Erythroblast (primary cell): ENCODE results near the gene CFAP157.
"Not testable (repeated sequence)": the region's sequence is repeated elsewhere in the genome, so short reads cannot be mapped to it uniquely, and the experiment has no call there.

Experiments used
- DNase-seq, 2 experiments: peaks; one replicate each; lab custom pipeline; 2025; lab: John Stamatoyannopoulos, UW
- GATA1 ChIP-seq: IDR thresholded peaks from 2 replicates; pipeline ENCODE4 v1.6.1; 2011; ENCODE audit warnings: low read depth, mild to moderate bottlenecking, control low read depth, low read length, moderate library complexity
- POLR2A ChIP-seq: IDR thresholded peaks from 2 replicates; pipeline ENCODE4 v1.6.1; 2011; ENCODE audit warnings: mild to moderate bottlenecking, low read length

CFAP157 gene

DNA sequence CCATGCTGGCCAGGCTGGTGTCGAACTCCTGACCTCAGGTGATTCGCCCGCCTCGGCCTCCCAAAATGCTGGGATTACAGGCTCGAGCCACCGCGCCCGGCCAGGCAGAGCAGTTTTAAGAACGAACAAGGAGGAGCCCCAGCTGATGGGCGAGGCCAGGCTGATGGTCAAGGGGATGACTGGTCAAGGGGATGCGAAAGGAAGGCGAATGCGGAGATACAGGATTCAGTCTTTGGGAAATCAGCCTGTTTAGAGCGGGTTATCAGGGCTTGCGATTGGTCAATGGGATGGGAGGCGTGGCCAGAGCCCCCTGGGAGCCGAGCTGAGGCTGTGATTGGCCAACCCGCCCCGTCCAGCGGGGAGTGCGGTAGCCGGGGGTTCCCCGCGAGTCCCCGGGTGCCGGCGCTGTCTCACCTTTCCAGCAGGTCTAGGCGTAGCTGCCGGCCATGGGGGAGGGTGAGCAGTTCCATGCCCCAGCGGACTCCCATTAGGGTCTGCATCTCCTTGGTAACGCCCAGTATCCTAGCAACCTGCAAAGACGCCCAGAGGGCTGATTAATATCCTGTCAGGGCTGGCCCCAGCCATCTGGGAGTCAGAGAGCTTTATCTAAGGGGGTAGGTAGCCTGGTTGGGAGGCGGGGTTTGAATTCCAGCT is 35.8 kb downstream of the CFAP157 start:
- peak in 1 of 2 experiments; percentile 54 for DNase-seq
- no peak for TF ChIP-seq POLR2A
- no peak for TF ChIP-seq GATA1

DNA sequence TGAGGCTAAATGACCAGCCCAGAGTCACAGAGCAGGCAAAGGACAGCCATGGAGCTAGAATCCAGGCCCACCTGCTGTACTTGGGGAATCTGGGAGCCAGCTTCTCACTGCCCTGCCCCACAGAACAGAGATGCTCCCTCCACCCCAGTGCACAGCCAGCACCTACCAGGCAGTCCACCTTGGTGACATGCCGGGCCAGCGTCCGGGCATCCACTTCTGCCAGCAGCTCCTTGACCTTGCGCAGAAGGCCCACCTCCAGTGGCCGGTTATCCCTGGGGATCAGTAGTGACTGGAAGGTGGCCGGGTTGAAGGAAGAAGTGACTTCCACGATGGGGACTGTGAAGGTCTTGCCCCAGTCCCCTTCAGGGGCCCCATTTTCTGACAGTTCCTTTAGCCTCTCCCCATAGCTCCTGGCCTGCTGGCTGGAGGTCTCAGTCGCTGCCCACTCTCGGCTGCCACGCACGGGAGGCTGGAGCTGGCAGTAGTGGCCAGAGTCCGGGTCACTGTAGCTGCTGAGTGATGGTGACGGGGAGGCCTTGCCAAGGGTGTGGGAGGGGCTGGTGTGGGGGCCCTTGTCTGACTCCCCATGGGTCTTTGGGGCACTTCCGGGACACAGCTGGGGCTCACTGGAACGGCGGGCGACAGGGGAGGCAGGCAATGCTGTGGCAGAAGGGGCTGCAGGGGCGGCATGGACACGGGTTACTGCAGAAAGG is 37.8 kb downstream of the CFAP157 start:
- DNase-seq = no peak
- TF ChIP-seq POLR2A = no peak
- no peak for TF ChIP-seq GATA1

DNA sequence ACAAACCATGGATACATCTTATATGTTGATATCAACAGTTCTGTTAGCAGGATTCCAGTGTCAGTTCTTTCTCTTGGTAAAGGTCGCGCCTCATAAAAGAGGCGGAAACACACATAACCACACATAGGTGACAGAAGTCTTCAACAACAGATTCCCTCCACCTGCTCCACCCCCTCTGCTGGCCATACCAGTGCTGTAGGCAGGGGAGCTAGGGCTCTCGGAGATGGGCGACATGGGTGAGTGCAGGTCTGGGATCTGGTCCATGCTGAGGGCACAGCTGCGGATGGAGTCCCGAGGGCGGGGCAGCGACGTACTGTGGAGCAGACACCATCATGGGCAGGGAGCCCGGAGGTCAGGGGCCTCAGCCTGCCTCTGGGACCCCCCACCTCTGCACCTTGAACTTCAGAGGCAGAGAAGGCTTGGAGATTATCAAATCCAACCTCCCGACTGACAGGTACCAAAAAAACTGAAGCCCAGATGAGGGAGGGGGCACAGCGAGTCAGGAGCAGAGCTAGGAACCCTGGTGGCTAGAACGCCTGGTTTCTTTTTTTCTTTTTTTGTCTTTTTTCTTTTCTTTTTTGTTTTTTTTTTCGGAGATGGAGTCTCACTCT is 40.3 kb downstream of the CFAP157 start:
- TF ChIP-seq POLR2A (no peak), GATA1 (no peak)
- no peak for DNase-seq

DNA sequence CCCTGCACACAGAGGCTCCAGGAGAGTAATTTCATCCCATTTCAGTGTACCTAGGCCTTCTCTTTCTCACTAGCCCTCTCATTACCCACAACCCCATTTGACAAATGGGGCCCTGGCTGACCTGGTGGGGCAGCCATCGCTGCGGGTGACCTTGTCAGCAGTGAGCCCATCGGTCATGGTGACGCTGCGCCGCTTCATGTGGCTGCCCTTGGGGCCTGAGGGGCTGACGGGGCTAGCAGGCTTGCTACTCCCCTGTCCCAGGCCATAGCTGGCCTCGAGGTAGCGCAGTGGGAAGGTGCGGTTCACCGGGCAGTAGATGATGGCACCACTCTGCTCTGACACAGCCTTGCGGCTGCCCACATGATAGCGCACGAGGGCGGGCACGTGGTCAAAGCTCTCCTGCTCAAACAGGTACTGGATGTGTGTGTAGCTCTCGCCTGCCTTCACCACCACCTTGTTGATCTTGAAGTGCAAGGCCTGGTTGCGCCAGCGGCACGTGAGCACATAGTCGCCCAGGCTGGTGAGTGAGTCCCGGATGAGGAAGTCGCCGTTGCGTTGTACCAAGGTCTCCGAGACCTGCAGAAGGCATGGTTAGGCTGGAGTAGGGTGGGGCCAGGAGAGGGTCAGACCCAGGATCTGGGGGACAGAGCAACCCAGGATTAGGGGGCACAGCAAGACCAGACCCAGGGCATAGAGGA is 42.5 kb downstream of the CFAP157 start:
- TF ChIP-seq GATA1 = no peak
- no peak for TF ChIP-seq POLR2A
- no peak for DNase-seq

DNA sequence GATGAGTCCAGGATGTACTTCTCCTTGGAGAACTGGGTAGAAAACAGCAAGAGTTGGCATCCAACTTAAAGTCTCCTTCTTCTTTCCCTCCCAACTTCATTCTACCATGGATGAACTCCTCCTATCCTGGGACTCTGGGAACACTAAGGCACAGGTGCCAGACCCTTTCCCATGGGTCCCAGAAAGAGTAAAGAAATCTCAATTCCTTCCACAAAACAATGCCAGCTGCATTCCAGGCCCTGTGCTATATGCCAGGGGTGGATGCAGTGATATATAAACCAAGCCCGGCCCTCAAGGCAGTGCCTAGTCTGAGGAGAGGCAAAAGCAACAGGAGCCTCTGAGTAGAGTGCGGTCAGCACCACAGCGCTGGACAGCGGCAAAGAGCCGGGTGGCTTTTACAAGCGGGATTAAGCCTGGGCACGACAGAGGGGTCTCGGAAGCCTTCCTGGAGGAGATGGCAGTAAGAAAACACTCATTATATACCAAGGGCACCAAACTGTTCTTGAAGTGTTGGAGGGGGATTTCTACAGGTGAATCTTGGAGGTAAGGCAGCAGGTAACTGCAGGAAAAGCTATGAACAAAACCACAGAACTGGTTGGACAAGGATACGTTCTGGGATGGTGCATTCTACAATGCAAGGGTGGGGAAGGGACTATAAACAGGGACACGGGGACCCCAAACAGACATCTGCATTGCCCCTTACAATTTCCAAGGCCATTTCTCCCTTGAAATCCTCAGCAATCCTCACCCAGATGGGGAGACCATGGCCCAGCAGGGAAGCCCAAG is 44.7 kb downstream of the CFAP157 start:
- DNase-seq = peak in 1 of 2 experiments; percentile 21
- TF ChIP-seq POLR2A (no peak), GATA1 (no peak)

DNA sequence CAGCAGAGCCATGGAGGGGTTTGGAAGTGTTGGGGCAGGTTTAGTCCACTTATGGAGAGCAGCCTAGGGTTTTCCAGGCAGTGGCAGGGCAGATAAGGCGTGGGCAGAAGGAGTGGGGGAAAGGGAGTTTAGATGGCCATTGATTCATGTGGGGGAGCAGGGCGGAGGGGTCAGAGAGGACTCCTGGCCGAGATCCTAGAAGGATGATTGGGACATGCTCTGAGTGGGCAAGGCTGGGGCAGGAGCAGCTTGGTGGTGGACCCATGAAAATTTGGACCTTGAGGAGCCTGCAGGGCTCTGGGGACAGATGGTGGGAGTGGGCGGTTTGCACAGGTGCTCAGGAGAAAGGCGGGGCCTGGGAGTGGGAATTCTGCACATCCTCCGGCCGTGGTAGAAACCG is 46.4 kb downstream of the CFAP157 start:
- no peak for DNase-seq
- TF ChIP-seq POLR2A (no peak), GATA1 (no peak)

DNA sequence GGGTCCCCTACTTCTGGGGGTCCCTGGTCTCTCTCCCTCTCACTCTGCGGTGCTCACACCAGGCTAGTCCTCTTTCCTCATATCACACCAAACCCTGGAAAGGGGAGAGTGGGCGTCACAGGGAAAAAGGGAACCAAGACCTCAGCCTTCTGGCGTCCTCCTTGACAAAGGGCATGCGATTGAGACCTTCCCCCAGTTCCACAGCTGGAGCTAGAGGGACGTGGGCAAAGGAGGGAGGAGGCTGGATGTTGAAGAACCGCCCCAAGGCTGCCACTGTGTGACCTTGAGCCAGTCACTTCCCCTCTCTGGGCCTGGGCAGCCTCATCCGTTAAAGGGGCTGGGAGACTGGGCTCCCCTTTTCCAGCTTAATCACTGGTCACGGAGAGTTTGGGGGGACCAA is 46.8 kb downstream of the CFAP157 start:
- DNase-seq = no peak
- TF ChIP-seq POLR2A = no peak
- no peak for TF ChIP-seq GATA1

DNA sequence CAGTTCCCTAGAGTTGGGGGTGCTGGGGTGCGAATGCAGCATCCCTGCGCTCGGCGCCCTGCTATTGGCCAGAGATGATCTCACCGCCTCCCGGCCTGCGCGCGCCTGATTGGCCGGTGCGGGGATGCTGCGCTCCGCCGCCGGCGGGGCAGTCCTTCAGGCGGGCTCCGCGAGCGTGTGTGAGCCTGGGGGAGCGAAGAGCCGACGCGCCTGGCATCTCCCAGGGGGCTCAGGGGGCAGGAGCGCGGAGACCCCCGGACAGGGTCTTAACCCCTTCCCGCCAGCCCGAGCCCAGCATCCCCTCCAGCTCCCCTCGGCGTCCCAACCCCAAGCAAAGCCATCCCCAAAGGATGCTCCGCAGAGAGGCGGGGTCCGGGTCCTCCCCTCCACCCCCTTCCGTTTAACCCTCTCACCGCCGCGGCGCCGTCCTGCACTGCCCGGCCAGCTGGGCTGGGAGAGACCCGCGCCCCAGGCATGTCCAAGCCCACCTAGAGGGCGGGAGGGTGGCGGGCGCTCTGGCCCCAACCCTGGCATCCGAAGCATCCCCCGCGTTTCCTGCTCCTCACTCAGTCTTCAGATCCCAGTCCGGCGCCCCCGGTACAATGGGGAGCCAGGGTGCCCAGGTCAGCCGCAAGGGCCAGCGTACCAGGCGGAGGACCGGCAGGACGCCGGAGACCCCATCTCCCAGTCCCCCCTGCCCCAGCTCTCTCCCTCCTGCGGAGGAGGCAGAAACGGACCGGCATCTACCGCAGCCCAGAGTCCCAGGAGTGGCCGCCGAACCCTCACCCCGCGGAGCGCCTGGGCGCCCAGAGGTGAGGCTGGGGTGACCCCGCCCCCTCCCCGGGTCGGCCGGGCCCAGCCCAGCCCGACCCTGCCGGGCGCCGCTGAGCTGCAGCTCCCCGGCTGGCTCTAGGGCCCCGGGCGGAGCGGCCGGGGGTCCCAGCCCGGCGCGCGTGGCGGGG is 47.6 kb downstream of the CFAP157 start:
- no peak for DNase-seq
- no peak for TF ChIP-seq POLR2A
- no peak for TF ChIP-seq GATA1

DNA sequence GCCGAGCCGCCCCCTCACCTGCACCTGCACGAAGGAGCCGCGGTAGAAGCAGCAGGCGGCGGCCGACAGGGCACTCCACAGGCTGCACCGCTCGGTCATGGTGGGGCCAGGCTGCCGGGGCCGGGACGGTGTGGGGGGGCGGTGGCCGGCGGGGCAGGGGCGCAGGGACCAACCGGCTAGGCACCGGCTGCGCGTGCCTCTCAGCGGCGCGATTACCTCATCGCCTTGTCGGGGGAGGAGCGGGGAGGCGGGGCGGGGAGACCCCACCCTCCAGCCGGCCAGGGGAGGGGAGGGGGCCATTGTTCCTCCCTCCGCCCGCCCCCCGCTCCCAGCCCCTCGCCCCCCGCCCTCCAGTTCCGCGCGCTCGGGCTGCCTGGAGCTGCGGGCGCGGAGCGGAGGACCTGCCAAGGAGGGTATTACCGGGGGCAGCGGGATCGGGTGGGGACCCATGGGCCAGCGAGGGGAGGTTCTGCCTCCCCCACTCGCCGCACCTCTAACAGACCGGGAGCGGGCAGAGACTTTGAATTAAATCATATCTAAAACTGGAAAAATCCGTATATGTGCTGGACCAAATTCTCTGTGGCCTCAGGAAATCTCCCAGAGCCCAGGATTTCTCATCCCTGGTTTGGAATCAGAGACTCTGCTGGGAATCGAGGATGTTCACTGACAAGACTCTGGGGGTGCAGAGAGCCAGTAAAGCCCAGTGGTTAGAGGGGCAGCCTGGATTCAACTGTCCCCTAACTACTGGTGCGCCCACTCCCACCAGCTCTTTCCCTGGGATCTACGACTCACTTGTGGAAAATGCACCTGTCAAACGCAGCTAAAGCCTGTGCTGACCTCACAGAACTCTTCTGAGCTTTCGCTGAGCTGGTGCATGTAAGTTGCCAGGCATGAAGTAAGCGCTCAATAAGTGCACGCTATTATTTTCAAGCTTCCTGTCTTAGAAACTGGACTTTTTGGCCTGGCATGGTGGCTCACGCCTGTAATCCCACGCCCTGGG is 48.6 kb downstream of the CFAP157 start:
- no peak for DNase-seq
- TF ChIP-seq GATA1 = no peak

DNA sequence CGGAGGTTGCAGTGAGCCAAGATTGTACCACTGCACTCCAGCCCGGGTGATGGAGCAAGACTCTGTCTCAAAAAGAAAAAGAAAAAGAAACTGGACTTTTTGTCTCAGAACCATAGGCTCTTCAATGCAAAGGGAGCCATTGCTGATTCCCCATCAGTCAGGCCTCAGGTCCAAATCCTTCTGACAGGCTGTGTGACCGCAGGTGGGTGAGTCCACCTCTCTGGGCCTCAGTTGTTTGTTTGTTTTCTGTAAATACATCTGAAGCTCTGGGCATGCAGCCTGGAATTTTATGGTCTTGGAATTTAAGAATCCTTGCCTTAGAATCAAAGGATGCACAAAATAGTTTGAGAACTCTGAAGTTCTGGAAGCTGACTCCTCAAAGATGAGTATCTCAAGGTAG is 49.4 kb downstream of the CFAP157 start:
- DNase-seq = no peak
- TF ChIP-seq GATA1 (no peak), POLR2A (no peak)

DNA sequence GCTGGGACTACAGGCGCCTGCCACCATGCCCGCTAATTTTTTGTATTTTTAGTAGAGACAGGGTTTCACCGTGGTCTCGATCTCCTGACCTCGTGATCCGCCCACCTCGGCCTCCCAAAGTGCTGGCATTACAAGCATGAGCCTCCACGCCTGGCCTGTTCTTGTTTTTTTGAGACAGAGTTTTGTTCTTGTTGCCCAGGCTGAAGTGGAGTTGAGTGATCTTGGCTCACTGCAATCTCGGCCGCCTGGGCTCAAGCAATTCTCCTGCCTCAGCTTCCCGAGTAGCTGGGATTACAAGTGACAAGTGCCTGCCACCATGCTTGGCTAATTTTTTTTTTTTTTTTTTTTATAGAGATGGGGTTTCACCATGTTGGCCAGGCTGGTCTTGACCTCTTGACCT is 50.0 kb downstream of the CFAP157 start:
- DNase-seq = not testable (repeated sequence)

DNA sequence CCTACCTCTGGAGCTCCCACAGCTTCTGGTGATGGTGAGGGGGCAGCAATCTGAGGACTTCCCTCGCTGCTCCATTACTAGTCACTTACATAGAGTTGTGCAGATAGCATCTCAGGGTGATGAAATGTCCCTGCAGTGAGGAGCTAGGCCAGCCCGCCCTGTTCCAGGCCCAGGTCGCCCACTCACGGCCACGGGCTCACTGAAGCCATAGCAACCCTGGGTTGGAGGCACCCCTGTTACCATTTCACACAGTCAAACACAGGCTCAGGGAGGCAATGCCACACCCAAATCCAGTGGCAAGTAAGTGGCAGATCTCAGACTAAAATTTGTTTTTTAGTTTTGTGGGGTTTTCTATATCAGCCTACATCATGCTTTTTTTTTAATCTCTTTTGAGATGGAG is 52.1 kb downstream of the CFAP157 start:
- peak; percentile 48 to 73 for DNase-seq
- TF ChIP-seq POLR2A = no peak
- TF ChIP-seq GATA1 = no peak
